SK-N-SH (cell line): ENCODE measurements around the gene SLC9A8. TPM values are rescaled to one million over a fixed set of nuclear protein-coding genes. Genes with fewer than 3 reads are reported as not detected.
A peak's percentile ranks its signal among the peaks of the same experiment; 100 is the strongest.

ENCODE experiments used
- CTCF ChIA-PET: fragments of 300-600, 350-600 bp; formaldehyde crosslinking; extraction: SDS; loops from one replicate; lab custom pipeline; 2021; lab: Yijun Ruan, JAX
- POLR2A ChIA-PET: fragments of 350-600 bp; sonication (Branson Sonifier 250); formaldehyde crosslinking; extraction: SDS; loops from one replicate; lab custom pipeline; 2020; ENCODE audit warnings: antibody characterized with exemption, inconsistent platforms; lab: Yijun Ruan, JAX
- DNase-seq: peaks from one replicate; pipeline ENCODE4 v3.0.0; 2012
- H2AFZ ChIP-seq: fragments of 200-600 bp; sonication (generic); 2 replicates; pipeline ENCODE4 v1.8.1; 2016; ENCODE audit warnings: antibody characterized with exemption, mild to moderate bottlenecking, low read depth
- H3F3A ChIP-seq: fragments of 200-600 bp; sonication (generic); replicated peaks from 2 replicates; pipeline ENCODE3; 2016; ENCODE audit warnings: antibody characterized with exemption, mild to moderate bottlenecking; ENCODE audit not compliant: insufficient read depth
- H3K27ac ChIP-seq, 2 experiments: fragments of 200-500 bp in 1 of 2; fragments of 200-600 bp in 1 of 2; sonication (Bioruptor generic) in 1 of 2; sonication (generic), shearing (Covaris generic) in 1 of 2; 2 replicates each; pipeline versions ENCODE4 v1.5.1 to v1.6.1; 2014 to 2016; ENCODE audit warnings: low read depth in 2 of 2, inconsistent platforms in 1 of 2, low read length in 1 of 2, mild to moderate bottlenecking in 1 of 2, mixed read lengths in 1 of 2
- H3K27me3 ChIP-seq: fragments of 200-600 bp; sonication (generic), shearing (Covaris generic); 2 replicates; pipeline ENCODE4 v1.6.1; 2016; ENCODE audit warnings: mixed run types; ENCODE audit not compliant: insufficient read depth
- H3K36me3 ChIP-seq, 2 experiments: fragments of 200-500 bp in 1 of 2; fragments of 200-600 bp in 1 of 2; sonication (Bioruptor generic) in 1 of 2; sonication (generic) in 1 of 2; replicated peaks in 1 of 2; 2 replicates each; pipeline versions ENCODE3 to v1.5.1; 2014 to 2016; ENCODE audit warnings: low read length in 1 of 2, mild to moderate bottlenecking in 1 of 2; ENCODE audit not compliant: insufficient read depth in 2 of 2, control insufficient read depth in 1 of 2
- H3K4me1 ChIP-seq, 2 experiments: fragments of 200-500 bp in 1 of 2; fragments of 200-600 bp in 1 of 2; sonication (Bioruptor generic) in 1 of 2; sonication (generic), shearing (Covaris generic) in 1 of 2; 2 replicates each; pipeline versions ENCODE4 v1.5.1 to v1.6.1; 2014 to 2016; ENCODE audit warnings: low read depth in 1 of 2, low read length in 1 of 2, mixed run types in 1 of 2; ENCODE audit not compliant: insufficient read depth in 2 of 2, control insufficient read depth in 1 of 2
- H3K4me2 ChIP-seq: fragments of 200-600 bp; sonication (generic), shearing (Covaris generic); 2 replicates; pipeline ENCODE4 v1.6.1; 2017; ENCODE audit warnings: mixed run types
- H3K4me3 ChIP-seq, 2 experiments: fragments of 200-500 bp in 1 of 2; fragments of 200-600 bp in 1 of 2; sonication (Bioruptor generic) in 1 of 2; sonication (generic), shearing (Covaris generic) in 1 of 2; 2 replicates each; pipeline versions ENCODE4 v1.5.1 to v1.8.1; 2014 to 2016; ENCODE audit warnings: low read depth in 2 of 2, inconsistent platforms in 1 of 2, low read length in 1 of 2, mild to moderate bottlenecking in 1 of 2, mixed read lengths in 1 of 2, moderate library complexity in 1 of 2
- H3K79me2 ChIP-seq: fragments of 200-600 bp; sonication (generic); 2 replicates; pipeline ENCODE4 v1.8.1; 2017; ENCODE audit warnings: mild to moderate bottlenecking; ENCODE audit not compliant: insufficient read depth
- H3K9ac ChIP-seq: fragments of 200-600 bp; sonication (generic); 2 replicates; pipeline ENCODE4 v1.6.1; 2017; ENCODE audit warnings: mixed run types
- H3K9me2 ChIP-seq: fragments of 200-600 bp; sonication (generic); 2 replicates; pipeline ENCODE4 v1.6.1; 2017; ENCODE audit warnings: mixed run types
- H3K9me3 ChIP-seq: fragments of 200-600 bp; sonication (generic); 2 replicates; pipeline ENCODE4 v1.6.1; 2017; ENCODE audit warnings: mixed run types, mild to moderate bottlenecking, moderate library complexity
- H4K20me1 ChIP-seq: fragments of 200-600 bp; sonication (generic); 2 replicates; pipeline ENCODE4 v1.6.1; 2017; ENCODE audit warnings: mild to moderate bottlenecking, mixed run types; ENCODE audit not compliant: insufficient read depth
- CHD2 ChIP-seq: fragments of 150-350 bp; IDR thresholded peaks from 2 replicates; pipeline ENCODE4 v1.6.1; 2018; ENCODE audit warnings: low read length; ENCODE audit not compliant: partially characterized antibody
- ELF1 ChIP-seq: IDR thresholded peaks from 2 replicates; pipeline ENCODE4 v1.4.0; 2012
- EP300 ChIP-seq, 2 experiments: IDR thresholded peaks; 2 replicates each; pipeline versions ENCODE4 v1.4.0 to v1.6.1; 2012; ENCODE audit warnings: borderline replicate concordance in 1 of 2, low read depth in 1 of 2, low read length in 1 of 2
- EZH2phosphoT487 ChIP-seq: fragments of 200-600 bp; sonication (generic); IDR thresholded peaks from 2 replicates; pipeline ENCODE4 v1.6.1; 2017; ENCODE audit warnings: low read depth, mixed run types, mild to moderate bottlenecking, antibody characterized with exemption, moderate library complexity, borderline replicate concordance
- FOSL2 ChIP-seq: IDR thresholded peaks from 2 replicates; pipeline ENCODE4 v1.4.0; 2012; ENCODE audit warnings: low read depth, mild to moderate bottlenecking, moderate library complexity, borderline replicate concordance
- FOXJ3 ChIP-seq: sonication (generic); formaldehyde crosslinking; IDR thresholded peaks from 2 replicates; pipeline ENCODE4 v1.5.1; 2020; ENCODE audit warnings: mild to moderate bottlenecking, missing genetic modification reagents
- FOXM1 ChIP-seq: IDR thresholded peaks from 2 replicates; pipeline ENCODE4 v1.4.0; 2012; ENCODE audit warnings: low read depth, mild to moderate bottlenecking
- JUND ChIP-seq: IDR thresholded peaks from 2 replicates; pipeline ENCODE4 v1.4.0; 2012
- MEF2A ChIP-seq: IDR thresholded peaks from 2 replicates; pipeline ENCODE4 v1.4.0; 2012; ENCODE audit warnings: low read depth, borderline replicate concordance
- POLR2AphosphoS5 ChIP-seq: IDR thresholded peaks from 2 replicates; pipeline ENCODE4 v1.6.1; 2012; ENCODE audit warnings: low read depth, low read length
- RFX5 ChIP-seq: IDR thresholded peaks from 2 replicates; pipeline ENCODE4 v1.6.1; 2012; ENCODE audit warnings: mild to moderate bottlenecking, improper control_type of control experiment, low read length
- SMC3 ChIP-seq: IDR thresholded peaks from 2 replicates; pipeline ENCODE4 v1.6.1; 2012; ENCODE audit warnings: low read depth, low read length, improper control_type of control experiment
- TAF1 ChIP-seq: IDR thresholded peaks from 2 replicates; pipeline ENCODE4 v1.6.1; 2012; ENCODE audit warnings: low read depth, mild to moderate bottlenecking, low read length, moderate library complexity, borderline replicate concordance
- TCF12 ChIP-seq: IDR thresholded peaks from 2 replicates; pipeline ENCODE4 v1.4.0; 2012
- TEAD4 ChIP-seq: IDR thresholded peaks from 2 replicates; pipeline ENCODE4 v1.4.0; 2012; ENCODE audit warnings: mild to moderate bottlenecking, borderline replicate concordance; ENCODE audit not compliant: insufficient read depth
- USF1 ChIP-seq: IDR thresholded peaks from 2 replicates; pipeline ENCODE4 v1.4.0; 2012; ENCODE audit warnings: low read depth, borderline replicate concordance
- YY1 ChIP-seq: IDR thresholded peaks from 2 replicates; pipeline ENCODE4 v1.4.0; 2012; ENCODE audit warnings: low read depth, mild to moderate bottlenecking
- ZBTB33 ChIP-seq: IDR thresholded peaks from 2 replicates; pipeline ENCODE4 v1.4.0; 2012; ENCODE audit warnings: low read depth, borderline replicate concordance
- WGBS: methylation state at CpG from one replicate; pipeline ENCODE4 v1.1.6; 2017; ENCODE audit warnings: low lambda C conversion rate; 5-methylcytosine and 5-hydroxymethylcytosine counted together
- polyA plus RNA-seq, 3 experiments: library from polyadenylated mRNA; depleted of rRNA; stranded (reverse); fragments of >200 nt; gene quantifications; 2 replicates each; pipeline ENCODE4 v1.2.3, GENCODE V29; 2012
- TF ChIP-seq, protein P1 (sequence below): IDR thresholded peaks from 2 replicates; pipeline ENCODE4; 2012
- TF ChIP-seq, protein P2 (sequence below): fragments of 200-600 bp; sonication (generic); IDR thresholded peaks from 2 replicates; pipeline ENCODE4 v1.6.1; 2017; ENCODE audit warnings: antibody characterized with exemption, mild to moderate bottlenecking, moderate library complexity

SLC9A8 gene
- polyA plus RNA-seq, 1 of the 3 experiments (the other 2 are of a cell fraction) = 3.4 TPM

- TF ChIP-seq RFX5 (no peak), JUND (no peak), TCF12 (no peak), TAF1 (no peak), FOSL2 (no peak), USF1 (no peak), SMC3 (peak; percentile 56), CHD2 (no peak)
- TF ChIP-seq, all 33 proteins: peak for 4
Observed at GRCh38 chr20:49888212-49889000, 75.8 kb downstream of the SLC9A8 start (continued).

DNA sequence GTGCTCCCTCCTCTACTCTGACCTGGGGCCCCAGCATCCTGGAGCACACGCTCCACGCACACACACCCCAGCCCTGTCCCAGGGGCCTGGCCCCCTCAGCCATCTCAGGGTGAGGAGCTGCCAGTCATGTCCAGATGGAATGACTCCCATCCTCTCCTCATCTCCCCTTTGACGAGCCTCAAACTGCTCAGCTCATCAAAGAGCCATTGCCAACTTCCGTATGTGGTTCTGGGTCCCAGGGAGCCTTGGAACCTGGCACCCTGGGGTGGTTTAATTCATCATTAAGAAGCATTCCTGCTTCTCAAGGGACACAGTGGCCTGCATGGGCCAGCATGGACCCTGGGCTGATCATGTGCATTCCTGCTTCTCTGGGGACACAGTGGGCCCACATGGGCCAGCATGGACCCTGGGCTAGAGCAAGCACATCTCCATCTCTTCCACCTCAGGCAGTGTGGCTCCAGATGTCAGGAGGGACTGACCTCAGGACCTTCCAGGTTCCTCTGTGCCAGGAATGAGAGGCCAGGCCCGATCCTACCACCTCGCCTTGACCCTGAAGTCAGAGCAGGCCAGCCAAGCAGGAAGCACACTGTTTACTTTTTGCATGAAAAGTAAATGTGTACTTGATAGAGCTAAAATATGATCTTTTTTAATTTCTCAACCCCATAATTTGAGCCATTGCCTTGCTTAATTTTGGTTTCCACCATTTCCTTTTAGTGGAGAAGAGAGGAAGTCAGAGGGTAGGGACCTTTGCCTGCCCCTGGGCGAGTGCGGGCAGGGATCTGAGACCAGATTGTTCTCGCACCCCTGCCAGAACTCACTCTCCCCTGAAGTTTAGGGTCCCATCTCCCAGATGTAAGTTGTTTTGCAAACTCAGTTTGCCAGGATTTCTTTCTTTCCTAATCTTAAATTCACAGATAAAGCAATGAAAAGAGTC, 76.6 kb downstream of the SLC9A8 start:
- Histone ChIP-seq H4K20me1 (0 out of 2 replicates have a peak, but pooled peaks cover 5% of the 10 kb centered on the region), H3K9me3 (no peaks in the 10 kb centered on the region), H3K27ac (no peak overlapping the region), H3K9me2 (no peaks in the 10 kb centered on the region), H3K36me3 (peaks cover 0 to 23% of the 10 kb centered on the region in 2 experiments), H3K79me2 (no peaks in the 10 kb centered on the region)
- no peak for DNase-seq
- TF ChIP-seq POLR2AphosphoS5 (no peak), MEF2A (no peak), FOXM1 (no peak), ELF1 (no peak), FOXJ3 (CRISPR knock-in tag) (no peak), EZH2phosphoT487 (no peak), ZBTB33 (no peak), YY1 (no peak), EP300 (IDR thresholded peaks at IDR 0.05; ENCODE audit: borderline replicate concordance in 1 of 2, low read depth in 1 of 2, low read length in 1 of 2) (no peak), TCF12 (no peak), TEAD4 (no peak)
- TF ChIP-seq, protein P1, sequence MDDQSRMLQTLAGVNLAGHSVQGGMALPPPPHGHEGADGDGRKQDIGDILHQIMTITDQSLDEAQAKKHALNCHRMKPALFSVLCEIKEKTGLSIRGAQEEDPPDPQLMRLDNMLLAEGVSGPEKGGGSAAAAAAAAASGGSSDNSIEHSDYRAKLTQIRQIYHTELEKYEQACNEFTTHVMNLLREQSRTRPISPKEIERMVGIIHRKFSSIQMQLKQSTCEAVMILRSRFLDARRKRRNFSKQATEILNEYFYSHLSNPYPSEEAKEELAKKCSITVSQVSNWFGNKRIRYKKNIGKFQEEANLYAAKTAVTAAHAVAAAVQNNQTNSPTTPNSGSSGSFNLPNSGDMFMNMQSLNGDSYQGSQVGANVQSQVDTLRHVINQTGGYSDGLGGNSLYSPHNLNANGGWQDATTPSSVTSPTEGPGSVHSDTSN = no peak
- TF ChIP-seq, protein P2, sequence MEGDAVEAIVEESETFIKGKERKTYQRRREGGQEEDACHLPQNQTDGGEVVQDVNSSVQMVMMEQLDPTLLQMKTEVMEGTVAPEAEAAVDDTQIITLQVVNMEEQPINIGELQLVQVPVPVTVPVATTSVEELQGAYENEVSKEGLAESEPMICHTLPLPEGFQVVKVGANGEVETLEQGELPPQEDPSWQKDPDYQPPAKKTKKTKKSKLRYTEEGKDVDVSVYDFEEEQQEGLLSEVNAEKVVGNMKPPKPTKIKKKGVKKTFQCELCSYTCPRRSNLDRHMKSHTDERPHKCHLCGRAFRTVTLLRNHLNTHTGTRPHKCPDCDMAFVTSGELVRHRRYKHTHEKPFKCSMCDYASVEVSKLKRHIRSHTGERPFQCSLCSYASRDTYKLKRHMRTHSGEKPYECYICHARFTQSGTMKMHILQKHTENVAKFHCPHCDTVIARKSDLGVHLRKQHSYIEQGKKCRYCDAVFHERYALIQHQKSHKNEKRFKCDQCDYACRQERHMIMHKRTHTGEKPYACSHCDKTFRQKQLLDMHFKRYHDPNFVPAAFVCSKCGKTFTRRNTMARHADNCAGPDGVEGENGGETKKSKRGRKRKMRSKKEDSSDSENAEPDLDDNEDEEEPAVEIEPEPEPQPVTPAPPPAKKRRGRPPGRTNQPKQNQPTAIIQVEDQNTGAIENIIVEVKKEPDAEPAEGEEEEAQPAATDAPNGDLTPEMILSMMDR = no peak
- TF ChIP-seq, all 33 proteins: peak for 0
- POLR2A ChIA-PET = no interaction called here
- WGBS = 87% methylated on average over 9 of the region's 9 CpGs
- Histone ChIP-seq H3K4me1 (peaks cover 0 to 8% of the 10 kb centered on the region in 2 experiments; a peak in 1 of 4 replicates), H3K9ac (no peak overlapping the region), H2AFZ (no peak overlapping the region), H3F3A (peaks cover 5% of the 10 kb centered on the region), H3K4me2 (no peak overlapping the region), H3K27me3 (no peaks in the 10 kb centered on the region), H3K4me3 (no peak overlapping the region)
- CTCF ChIA-PET = interaction anchor here (0.6 to 9.6 kb wide), 38 partner anchors 9 to 570 kb away, joined by 3 to 131 read pairs (median 4); partner anchors contain the start of gene SLC9A8
